Measurements from ENCODE around the gene GALNT18.

DNA sequence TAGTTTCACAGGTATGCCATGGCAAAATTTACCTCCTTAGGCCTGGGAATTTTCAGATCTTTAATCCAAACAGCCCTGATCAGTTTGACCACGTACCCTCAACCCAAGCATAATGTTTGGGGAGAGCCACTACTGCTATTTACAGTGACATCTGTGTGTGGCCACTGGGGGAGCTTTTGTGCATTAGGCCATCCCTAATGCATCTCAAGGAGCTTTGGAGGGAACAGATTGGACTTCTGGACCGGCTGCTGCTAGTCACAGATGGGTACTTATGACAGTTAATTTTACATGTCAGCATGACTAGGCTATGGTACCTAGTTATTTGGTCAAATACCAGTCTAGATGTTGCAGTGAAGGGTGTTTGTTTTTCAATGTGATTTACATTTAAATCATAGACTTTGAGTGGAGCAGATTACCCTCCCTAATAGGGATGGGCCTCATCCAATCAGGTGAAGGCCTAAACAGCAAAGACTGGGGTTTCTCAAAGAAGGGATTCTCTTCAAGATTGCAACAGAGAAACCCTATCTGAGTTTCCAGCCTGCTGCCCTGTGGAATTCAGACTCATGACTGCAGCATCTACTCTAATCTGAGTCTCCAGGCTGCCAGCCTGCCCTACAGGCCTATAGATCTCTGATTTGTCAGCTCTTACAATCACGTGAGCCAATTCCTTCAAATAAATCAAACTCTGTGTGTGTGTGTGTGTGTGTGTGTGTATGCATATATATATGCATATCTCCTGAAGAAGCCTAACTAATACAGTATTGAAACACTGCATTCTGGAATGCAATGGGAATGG lies 38.0 kb upstream of the GALNT18 start:
- TF ChIP-seq, protein P1, sequence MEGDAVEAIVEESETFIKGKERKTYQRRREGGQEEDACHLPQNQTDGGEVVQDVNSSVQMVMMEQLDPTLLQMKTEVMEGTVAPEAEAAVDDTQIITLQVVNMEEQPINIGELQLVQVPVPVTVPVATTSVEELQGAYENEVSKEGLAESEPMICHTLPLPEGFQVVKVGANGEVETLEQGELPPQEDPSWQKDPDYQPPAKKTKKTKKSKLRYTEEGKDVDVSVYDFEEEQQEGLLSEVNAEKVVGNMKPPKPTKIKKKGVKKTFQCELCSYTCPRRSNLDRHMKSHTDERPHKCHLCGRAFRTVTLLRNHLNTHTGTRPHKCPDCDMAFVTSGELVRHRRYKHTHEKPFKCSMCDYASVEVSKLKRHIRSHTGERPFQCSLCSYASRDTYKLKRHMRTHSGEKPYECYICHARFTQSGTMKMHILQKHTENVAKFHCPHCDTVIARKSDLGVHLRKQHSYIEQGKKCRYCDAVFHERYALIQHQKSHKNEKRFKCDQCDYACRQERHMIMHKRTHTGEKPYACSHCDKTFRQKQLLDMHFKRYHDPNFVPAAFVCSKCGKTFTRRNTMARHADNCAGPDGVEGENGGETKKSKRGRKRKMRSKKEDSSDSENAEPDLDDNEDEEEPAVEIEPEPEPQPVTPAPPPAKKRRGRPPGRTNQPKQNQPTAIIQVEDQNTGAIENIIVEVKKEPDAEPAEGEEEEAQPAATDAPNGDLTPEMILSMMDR (IDR thresholded peaks at IDR 0.05): no peak
- no peak for TF ChIP-seq POLR2A (IDR thresholded peaks at IDR 0.05)

All from ovary (tissue), 3 donors.